ENCODE measurements around the gene CPE. TPM values are rescaled to one million over a fixed set of nuclear protein-coding genes. Genes with fewer than 3 reads are reported as not detected.

CPE gene
- total RNA-seq, 2 donors from 2014 or later: 71.6 to 108 TPM

DNA sequence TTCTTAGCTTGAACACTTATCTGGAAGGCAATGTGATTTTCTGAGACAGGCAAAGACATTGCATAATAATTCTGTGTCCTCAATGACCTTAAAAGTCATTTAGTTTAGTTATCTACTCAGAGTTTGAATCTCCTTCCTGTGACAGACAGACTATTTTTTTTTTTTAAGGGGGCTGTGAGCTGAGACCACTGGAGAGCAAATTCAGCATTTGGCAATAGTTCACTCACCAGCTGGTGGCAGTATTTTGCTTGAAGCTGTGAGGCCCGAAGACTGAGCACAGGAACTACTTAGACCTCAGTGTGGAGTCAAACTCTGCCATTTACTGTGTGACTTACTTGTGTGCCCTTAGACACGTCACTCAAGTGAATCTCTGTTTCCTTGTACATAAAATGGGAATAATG lies 22.9 kb upstream of the CPE start:
- 5 to 8% methylated on average over 2 of the region's 2 CpGs for WGBS, 2 donors
- H3K4me3 ChIP-seq: no peak overlapping the region
- intact Hi-C loops (cut with DNase I): no loop called here
- H3K9me3 ChIP-seq: no peaks in the 10 kb centered on the region
- H3K27me3 ChIP-seq: no peaks in the 10 kb centered on the region
- no peak for ATAC-seq
- H3K27ac ChIP-seq: no peak overlapping the region
- H3K36me3 ChIP-seq (replicated peaks in 1 of 2; ENCODE audit: insufficient read depth in 1 of 2, low read depth in 2 of 2): no peaks in the 10 kb centered on the region
- no peaks in the 10 kb centered on the region for H3K4me1 ChIP-seq
- DNase-seq: peak in 2 of 4 donors; percentile 41 to 48
- TF ChIP-seq, protein P1, sequence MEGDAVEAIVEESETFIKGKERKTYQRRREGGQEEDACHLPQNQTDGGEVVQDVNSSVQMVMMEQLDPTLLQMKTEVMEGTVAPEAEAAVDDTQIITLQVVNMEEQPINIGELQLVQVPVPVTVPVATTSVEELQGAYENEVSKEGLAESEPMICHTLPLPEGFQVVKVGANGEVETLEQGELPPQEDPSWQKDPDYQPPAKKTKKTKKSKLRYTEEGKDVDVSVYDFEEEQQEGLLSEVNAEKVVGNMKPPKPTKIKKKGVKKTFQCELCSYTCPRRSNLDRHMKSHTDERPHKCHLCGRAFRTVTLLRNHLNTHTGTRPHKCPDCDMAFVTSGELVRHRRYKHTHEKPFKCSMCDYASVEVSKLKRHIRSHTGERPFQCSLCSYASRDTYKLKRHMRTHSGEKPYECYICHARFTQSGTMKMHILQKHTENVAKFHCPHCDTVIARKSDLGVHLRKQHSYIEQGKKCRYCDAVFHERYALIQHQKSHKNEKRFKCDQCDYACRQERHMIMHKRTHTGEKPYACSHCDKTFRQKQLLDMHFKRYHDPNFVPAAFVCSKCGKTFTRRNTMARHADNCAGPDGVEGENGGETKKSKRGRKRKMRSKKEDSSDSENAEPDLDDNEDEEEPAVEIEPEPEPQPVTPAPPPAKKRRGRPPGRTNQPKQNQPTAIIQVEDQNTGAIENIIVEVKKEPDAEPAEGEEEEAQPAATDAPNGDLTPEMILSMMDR (IDR thresholded peaks at IDR 0.05): peak in 5 of 7 experiments; percentile 6 to 41 (median 35)
- no peak for TF ChIP-seq POLR2A (IDR thresholded peaks at IDR 0.05)

DNA sequence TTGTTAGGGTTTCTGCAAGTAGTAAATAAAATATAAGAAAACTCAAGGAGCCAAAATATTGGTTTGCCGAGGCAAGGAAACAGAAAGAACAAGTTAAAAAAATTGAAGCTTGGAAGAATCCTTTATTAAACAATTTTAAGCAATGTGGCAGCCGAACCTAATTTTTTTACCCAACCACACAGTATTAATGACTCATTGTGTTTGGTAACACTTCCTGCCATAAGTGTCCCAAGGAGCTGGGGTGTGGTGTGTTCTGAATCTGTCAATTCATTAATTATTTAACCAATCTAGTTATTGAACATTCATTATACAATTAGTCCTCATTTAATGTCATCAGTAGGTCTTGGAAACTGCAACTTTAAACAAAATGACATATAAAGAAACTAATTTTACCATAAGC lies 19.3 kb upstream of the CPE start:
- TF ChIP-seq POLR2A (IDR thresholded peaks at IDR 0.05): no peak
- TF ChIP-seq, protein P1 (IDR thresholded peaks at IDR 0.05): no peak
- no peak overlapping the region for H3K4me3 ChIP-seq
- no peaks in the 10 kb centered on the region for H3K4me1 ChIP-seq
- intact Hi-C loops (cut with DNase I): no loop called here
- 57 to 75% methylated on average over 2 of the region's 2 CpGs for WGBS, 2 donors
- no peaks in the 10 kb centered on the region for H3K27me3 ChIP-seq
- no peak for ATAC-seq
- no peaks in the 10 kb centered on the region for H3K9me3 ChIP-seq
- H3K36me3 ChIP-seq (replicated peaks in 1 of 2; ENCODE audit: insufficient read depth in 1 of 2, low read depth in 2 of 2): no peaks in the 10 kb centered on the region
- no peak overlapping the region for H3K27ac ChIP-seq
- no peak for DNase-seq

DNA sequence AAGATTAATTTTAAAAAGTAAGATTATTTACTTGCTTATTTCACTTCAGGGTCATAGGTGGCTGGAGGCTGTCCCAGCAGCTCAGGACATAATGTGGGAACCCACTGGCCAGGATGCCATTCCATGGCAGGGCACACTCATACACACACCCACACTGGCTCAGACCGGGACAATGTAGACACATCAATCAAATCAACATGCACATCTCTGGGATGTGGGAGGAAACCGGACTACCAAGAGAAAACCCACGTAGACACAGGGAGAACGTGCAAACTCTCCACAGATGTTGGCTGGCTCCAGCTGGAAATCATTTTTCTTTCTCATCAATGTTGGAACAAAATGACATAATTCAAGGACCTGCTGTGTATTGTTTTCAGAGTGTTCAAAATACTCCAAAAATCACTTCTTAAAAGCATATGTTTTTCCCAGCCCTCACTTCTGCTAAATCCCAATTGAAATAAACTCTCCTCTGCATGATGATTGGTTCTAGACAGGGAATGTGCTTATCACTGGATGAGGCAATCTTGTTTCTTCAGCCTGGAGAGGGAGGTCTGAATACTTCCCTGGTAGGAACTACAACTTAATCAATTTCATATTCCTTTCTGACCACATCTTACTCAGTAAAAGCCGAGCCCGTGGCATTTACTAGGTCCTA lies 18.6 kb upstream of the CPE start:
- peak; percentile 30 for ATAC-seq
- intact Hi-C loops (cut with DNase I): no loop called here
- Histone ChIP-seq H3K27me3 (no peaks in the 10 kb centered on the region), H3K4me3 (no peak overlapping the region), H3K27ac (no peak overlapping the region), H3K36me3 (replicated peaks in 1 of 2; ENCODE audit: insufficient read depth in 1 of 2, low read depth in 2 of 2) (no peaks in the 10 kb centered on the region), H3K9me3 (no peaks in the 10 kb centered on the region), H3K4me1 (no peaks in the 10 kb centered on the region)
- DNase-seq: no peak
- 51 to 60% methylated on average over 6 of the region's 6 CpGs for WGBS, 2 donors
- TF ChIP-seq, protein P1 (IDR thresholded peaks at IDR 0.05): no peak
- no peak for TF ChIP-seq POLR2A (IDR thresholded peaks at IDR 0.05)

DNA sequence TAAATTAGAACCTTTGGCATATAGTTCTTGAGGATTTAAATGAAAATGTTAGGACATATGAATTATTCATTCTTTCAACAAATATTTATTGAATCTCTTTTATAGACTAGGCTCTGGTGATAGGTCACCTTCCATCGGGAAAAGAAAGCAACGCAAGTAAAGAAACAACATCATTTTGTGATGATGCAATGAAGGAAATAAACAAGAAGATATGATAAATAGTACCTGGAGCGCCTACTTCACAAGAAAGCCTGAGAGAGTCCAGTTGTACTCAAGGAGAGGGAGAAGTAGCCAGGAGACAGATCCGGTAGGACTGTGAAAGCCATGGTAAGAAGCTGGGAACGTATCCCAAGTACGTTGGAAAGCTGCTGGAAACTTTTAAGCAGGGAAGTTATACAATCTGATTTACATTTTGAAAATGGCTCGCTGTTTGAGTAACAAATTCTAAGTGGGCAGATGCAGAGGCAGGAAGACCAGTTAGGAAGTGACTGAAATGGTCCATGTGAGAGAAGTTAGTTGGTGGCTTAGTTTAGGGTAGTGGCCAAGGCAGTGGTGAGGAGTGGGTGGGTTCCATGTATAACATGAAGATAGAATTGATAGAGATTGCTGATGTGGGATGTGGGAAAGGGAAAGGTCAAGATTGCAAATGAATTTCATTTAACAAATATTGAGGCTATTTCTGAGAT lies 17.7 kb upstream of the CPE start:
- no peaks in the 10 kb centered on the region for H3K4me1 ChIP-seq
- TF ChIP-seq POLR2A (IDR thresholded peaks at IDR 0.05): no peak
- no peak overlapping the region for H3K27ac ChIP-seq
- H3K27me3 ChIP-seq: no peaks in the 10 kb centered on the region
- intact Hi-C loops (cut with DNase I): no loop called here
- ATAC-seq: no peak
- H3K4me3 ChIP-seq: no peak overlapping the region
- no peaks in the 10 kb centered on the region for H3K36me3 ChIP-seq (replicated peaks in 1 of 2; ENCODE audit: insufficient read depth in 1 of 2, low read depth in 2 of 2)
- DNase-seq: no peak
- no peaks in the 10 kb centered on the region for H3K9me3 ChIP-seq
- 80 to 81% methylated on average over 7 of the region's 7 CpGs for WGBS, 2 donors

DNA sequence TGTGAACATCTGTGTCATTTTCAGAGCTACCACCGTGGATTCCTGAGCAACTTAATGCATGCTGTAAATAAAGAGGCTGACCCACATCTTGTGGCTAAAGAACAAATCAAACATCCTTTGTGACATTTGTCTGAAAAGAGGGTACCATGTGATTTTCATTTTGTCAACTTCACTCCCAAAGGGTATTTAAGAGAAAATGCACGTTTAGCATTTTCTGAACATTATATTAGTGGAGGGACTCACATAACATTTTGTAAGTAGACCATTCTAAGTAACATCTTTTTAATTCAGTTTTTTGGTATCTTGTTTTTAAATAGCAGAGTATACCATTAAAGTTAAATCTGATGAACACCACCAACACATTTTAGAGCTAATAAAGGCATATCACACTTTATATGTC lies 17.0 kb upstream of the CPE start:
- H3K27ac ChIP-seq: no peak overlapping the region
- intact Hi-C loops (cut with DNase I): no loop called here
- DNase-seq (no peak), ATAC-seq (no peak)
- no peaks in the 10 kb centered on the region for H3K9me3 ChIP-seq
- no peak overlapping the region for H3K4me3 ChIP-seq
- H3K27me3 ChIP-seq: no peaks in the 10 kb centered on the region
- H3K4me1 ChIP-seq: no peaks in the 10 kb centered on the region
- no peaks in the 10 kb centered on the region for H3K36me3 ChIP-seq (replicated peaks in 1 of 2; ENCODE audit: insufficient read depth in 1 of 2, low read depth in 2 of 2)
- TF ChIP-seq, protein P1 (IDR thresholded peaks at IDR 0.05): no peak
- TF ChIP-seq POLR2A (IDR thresholded peaks at IDR 0.05): no peak
- WGBS, 2 donors: 68 to 71% methylated on average over 2 of the region's 2 CpGs

Measured in body of pancreas (tissue), 4 donors.